Astrocyte (in vitro differentiated cells and primary cell): Measurements from ENCODE around the gene SYT5. TPM values are rescaled to one million over a fixed set of nuclear protein-coding genes. Genes with fewer than 3 reads are reported as not detected.

ENCODE experiments used
- DNase-seq: peaks from one replicate; pipeline ENCODE4 v3.0.0-alpha.2; 2010; ENCODE audit warnings: low read depth
- FAIRE-seq: peaks from 2 replicates; lab custom pipeline; 2011; peaks lifted over from hg19 to GRCh38; lab: Jason Lieb, UNC
- H2AFZ ChIP-seq: 2 replicates; pipeline ENCODE4 v1.6.0; 2012; ENCODE audit warnings: low read depth, low read length, inconsistent platforms
- H3K27ac ChIP-seq: 2 replicates; pipeline ENCODE4 v1.5.1; 2011; ENCODE audit warnings: low read depth, low read length, inconsistent platforms
- H3K27me3 ChIP-seq: 2 replicates; pipeline ENCODE4 v1.6.0; 2011; ENCODE audit warnings: low read length, inconsistent platforms; ENCODE audit not compliant: insufficient read depth
- H3K36me3 ChIP-seq: 2 replicates; pipeline ENCODE4 v1.5.1; 2011; ENCODE audit warnings: low read length, inconsistent platforms; ENCODE audit not compliant: insufficient read depth
- H3K4me1 ChIP-seq: 2 replicates; pipeline ENCODE4 v1.5.1; 2011; ENCODE audit warnings: low read length, inconsistent platforms; ENCODE audit not compliant: insufficient read depth
- H3K4me2 ChIP-seq: 2 replicates; pipeline ENCODE4 v1.6.0; 2012; ENCODE audit warnings: low read length, inconsistent platforms
- H3K4me3 ChIP-seq: 2 replicates; pipeline ENCODE4 v1.5.1; 2011; ENCODE audit warnings: low read depth, mild to moderate bottlenecking, low read length, inconsistent platforms; ENCODE audit not compliant: insufficient read depth
- H3K79me2 ChIP-seq: 2 replicates; pipeline ENCODE4 v1.6.0; 2012; ENCODE audit warnings: mild to moderate bottlenecking, low read length, inconsistent platforms; ENCODE audit not compliant: insufficient read depth
- H3K9ac ChIP-seq: 2 replicates; pipeline ENCODE4 v1.6.0; 2012; ENCODE audit warnings: mild to moderate bottlenecking, low read length, inconsistent platforms
- H3K9me3 ChIP-seq: 2 replicates; pipeline ENCODE4 v1.5.1; 2012; ENCODE audit warnings: low read depth, mild to moderate bottlenecking, low read length, inconsistent platforms; ENCODE audit not compliant: insufficient read depth
- H4K20me1 ChIP-seq: 2 replicates; pipeline ENCODE4 v1.6.0; 2012; ENCODE audit warnings: low read length, inconsistent platforms; ENCODE audit not compliant: insufficient read depth
- H3K27ac Mint-ChIP-seq: one replicate; pipeline ENCODE4 v1.8.0; 2021; ENCODE audit warnings: mild to moderate bottlenecking, mixed read lengths; ENCODE audit not compliant: unreplicated experiment
- H3K27me3 Mint-ChIP-seq: one replicate; pipeline ENCODE4 v1.8.0; 2021; ENCODE audit warnings: low read depth, mixed read lengths; ENCODE audit not compliant: unreplicated experiment
- H3K36me3 Mint-ChIP-seq: one replicate; pipeline ENCODE4 v1.8.0; 2021; ENCODE audit warnings: low read depth, mixed read lengths; ENCODE audit not compliant: unreplicated experiment
- H3K4me1 Mint-ChIP-seq: one replicate; pipeline ENCODE4 v1.8.0; 2021; ENCODE audit warnings: low read depth, mixed read lengths; ENCODE audit not compliant: unreplicated experiment
- H3K4me3 Mint-ChIP-seq: one replicate; pipeline ENCODE4 v1.8.0; 2021; ENCODE audit warnings: mild to moderate bottlenecking, moderate library complexity, mixed read lengths; ENCODE audit not compliant: unreplicated experiment
- H3K9me3 Mint-ChIP-seq: one replicate; pipeline ENCODE4 v1.8.0; 2021; ENCODE audit warnings: mild to moderate bottlenecking, mixed read lengths; ENCODE audit not compliant: unreplicated experiment
- EZH2 ChIP-seq: IDR thresholded peaks from 2 replicates; pipeline ENCODE4 v1.6.1; 2012; ENCODE audit warnings: mild to moderate bottlenecking, low read length, inconsistent platforms; ENCODE audit not compliant: insufficient read depth
- total RNA-seq: library from RNA; stranded (reverse); gene quantifications from 2 replicates; pipeline ENCODE4 v1.2.1, GENCODE V29; 2021
- TF ChIP-seq, protein P1 (sequence below): IDR thresholded peaks from 2 replicates; pipeline ENCODE4 v1.5.1; 2011; ENCODE audit warnings: low read depth, mild to moderate bottlenecking, inconsistent platforms, low read length, moderate library complexity; ENCODE audit not compliant: insufficient read depth

Gene SYT5
- total RNA-seq, 1 donor from 2014 or later = 1.1 TPM

DNA sequence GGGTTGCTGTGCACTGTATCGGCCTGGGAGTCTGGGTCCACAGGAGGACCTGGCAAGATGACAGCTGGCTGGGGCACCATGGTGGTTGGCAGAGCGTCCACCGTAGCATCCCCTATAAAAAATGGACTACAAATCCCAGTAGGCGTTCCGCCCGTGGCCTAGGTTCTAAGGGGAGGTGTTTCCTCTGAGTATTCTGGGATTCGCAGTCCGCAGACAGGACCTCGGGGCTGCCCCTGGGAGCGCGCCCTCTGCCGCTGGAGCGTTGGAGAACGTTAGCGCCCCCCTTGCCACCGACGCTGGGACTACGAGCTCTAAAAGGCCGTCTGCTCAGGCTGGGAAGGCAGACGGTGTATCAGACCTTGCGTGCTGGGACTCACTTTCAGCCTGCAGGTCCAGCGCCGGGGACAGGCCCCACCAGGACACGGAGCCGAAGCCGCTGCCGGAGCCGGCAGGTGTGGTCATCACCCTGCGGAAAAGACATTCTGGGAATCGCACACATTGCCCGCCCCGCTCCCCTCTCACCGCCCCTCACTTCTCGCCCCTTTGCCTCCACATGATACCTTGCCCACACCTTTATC, 14.0 kb downstream of the SYT5 start:
- peaks cover 5% of the 10 kb centered on the region for H3K4me1 ChIP-seq
- H3K4me1 Mint-ChIP-seq = no peaks in the 10 kb centered on the region
- peak overlapping the region; percentile 59 for H3K4me3 ChIP-seq
- H3K4me2 ChIP-seq = peak overlapping the region; percentile 93
- H3K27ac Mint-ChIP-seq = peak overlapping the region; percentile 93
- no peak overlapping the region for H3K27ac ChIP-seq
- peak overlapping the region; percentile 98 for H3K4me3 Mint-ChIP-seq
- H3K36me3 ChIP-seq = no peaks in the 10 kb centered on the region
- TF ChIP-seq, protein P1, sequence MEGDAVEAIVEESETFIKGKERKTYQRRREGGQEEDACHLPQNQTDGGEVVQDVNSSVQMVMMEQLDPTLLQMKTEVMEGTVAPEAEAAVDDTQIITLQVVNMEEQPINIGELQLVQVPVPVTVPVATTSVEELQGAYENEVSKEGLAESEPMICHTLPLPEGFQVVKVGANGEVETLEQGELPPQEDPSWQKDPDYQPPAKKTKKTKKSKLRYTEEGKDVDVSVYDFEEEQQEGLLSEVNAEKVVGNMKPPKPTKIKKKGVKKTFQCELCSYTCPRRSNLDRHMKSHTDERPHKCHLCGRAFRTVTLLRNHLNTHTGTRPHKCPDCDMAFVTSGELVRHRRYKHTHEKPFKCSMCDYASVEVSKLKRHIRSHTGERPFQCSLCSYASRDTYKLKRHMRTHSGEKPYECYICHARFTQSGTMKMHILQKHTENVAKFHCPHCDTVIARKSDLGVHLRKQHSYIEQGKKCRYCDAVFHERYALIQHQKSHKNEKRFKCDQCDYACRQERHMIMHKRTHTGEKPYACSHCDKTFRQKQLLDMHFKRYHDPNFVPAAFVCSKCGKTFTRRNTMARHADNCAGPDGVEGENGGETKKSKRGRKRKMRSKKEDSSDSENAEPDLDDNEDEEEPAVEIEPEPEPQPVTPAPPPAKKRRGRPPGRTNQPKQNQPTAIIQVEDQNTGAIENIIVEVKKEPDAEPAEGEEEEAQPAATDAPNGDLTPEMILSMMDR = peak; percentile 60
- no peak for TF ChIP-seq EZH2
- peaks cover 2% of the 10 kb centered on the region for H3K36me3 Mint-ChIP-seq
- peak overlapping the region; percentile 16 for H3K9ac ChIP-seq
- H3K79me2 ChIP-seq = no peaks in the 10 kb centered on the region
- no peaks in the 10 kb centered on the region for H3K9me3 Mint-ChIP-seq
- no peaks in the 10 kb centered on the region for H3K9me3 ChIP-seq
- peak overlapping the region; percentile 88 for H2AFZ ChIP-seq
- FAIRE-seq = no peak
- H3K27me3 ChIP-seq = peaks cover 22% of the 10 kb centered on the region
- peak; percentile 34 for DNase-seq
- no peaks in the 10 kb centered on the region for H4K20me1 ChIP-seq
- H3K27me3 Mint-ChIP-seq = peaks cover 31% of the 10 kb centered on the region

DNA sequence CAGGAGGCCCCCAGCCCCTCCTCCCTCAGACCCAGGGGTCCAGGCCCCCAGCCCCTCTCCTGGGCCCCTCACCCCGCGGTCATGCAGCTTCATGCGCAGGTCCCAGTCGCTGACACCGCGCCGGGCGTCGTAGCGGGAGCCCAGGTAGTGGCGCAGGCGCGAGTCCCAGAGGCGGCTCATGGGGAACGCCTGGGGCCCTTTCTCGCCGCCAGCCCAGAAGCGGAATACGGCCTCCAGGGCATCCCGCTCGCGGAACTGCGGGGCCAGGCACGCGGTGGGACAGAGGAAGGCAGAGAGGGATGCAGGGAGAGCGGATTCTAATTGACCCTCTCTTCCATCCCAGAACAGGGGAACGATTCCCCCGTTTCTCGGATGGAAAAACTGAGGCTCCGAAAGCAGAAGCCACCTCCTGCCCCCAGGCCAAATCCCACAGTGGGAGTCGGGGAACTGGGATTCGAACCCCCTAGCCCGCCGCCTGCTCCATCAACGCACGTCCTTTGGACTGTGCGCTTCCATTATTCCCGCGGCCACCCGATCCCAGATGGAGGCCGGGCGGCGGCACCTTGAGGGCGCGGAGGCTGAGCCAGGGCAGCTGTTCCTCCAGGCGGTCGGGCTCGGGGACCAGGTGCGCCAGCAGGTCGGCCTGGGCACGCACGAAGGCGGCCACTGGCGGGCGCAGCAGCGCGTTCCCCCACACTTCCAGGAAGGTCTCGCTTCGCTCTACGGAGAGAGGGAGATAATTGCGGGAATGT, 18.3 kb downstream of the SYT5 start:
- peaks cover 3% of the 10 kb centered on the region for H3K4me1 Mint-ChIP-seq
- no peaks in the 10 kb centered on the region for H3K9me3 ChIP-seq
- H3K36me3 Mint-ChIP-seq = peaks cover 2% of the 10 kb centered on the region
- FAIRE-seq = no peak
- no peaks in the 10 kb centered on the region for H4K20me1 ChIP-seq
- H3K4me3 Mint-ChIP-seq = no peak overlapping the region
- H3K4me2 ChIP-seq = no peak overlapping the region
- no peak overlapping the region for H3K27ac Mint-ChIP-seq
- no peaks in the 10 kb centered on the region for H3K36me3 ChIP-seq
- TF ChIP-seq EZH2 = peak; percentile 38
- TF ChIP-seq, protein P1 = no peak
- peaks cover 7% of the 10 kb centered on the region for H3K4me1 ChIP-seq
- H3K4me3 ChIP-seq = no peak overlapping the region
- H3K9me3 Mint-ChIP-seq = no peaks in the 10 kb centered on the region
- no peak for DNase-seq
- no peak overlapping the region for H3K27ac ChIP-seq
- peaks cover 12% of the 10 kb centered on the region for H3K27me3 ChIP-seq
- H3K27me3 Mint-ChIP-seq = peaks cover 26% of the 10 kb centered on the region
- no peak overlapping the region for H3K9ac ChIP-seq
- H2AFZ ChIP-seq = no peak overlapping the region
- no peaks in the 10 kb centered on the region for H3K79me2 ChIP-seq

DNA sequence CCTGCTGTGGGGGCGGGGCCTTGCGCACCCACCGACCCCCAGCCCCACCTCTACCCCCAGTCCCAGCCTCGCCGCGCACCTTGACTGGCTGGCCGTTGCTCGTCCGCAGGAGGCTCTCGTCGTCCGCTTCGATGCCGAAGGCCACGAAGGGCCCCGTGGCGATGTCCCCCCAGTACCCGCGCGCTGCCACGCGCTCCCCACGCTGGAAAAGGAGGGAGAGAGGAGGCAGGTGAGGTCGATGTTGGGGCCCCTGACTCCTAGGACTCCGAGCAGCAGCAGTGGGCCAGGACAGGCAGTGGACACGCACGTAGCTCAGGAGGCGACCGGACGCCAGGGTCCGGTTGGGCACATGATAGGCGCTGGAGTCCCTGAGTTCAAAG, 19.1 kb downstream of the SYT5 start:
- H3K4me1 Mint-ChIP-seq = peaks cover 3% of the 10 kb centered on the region
- H3K27me3 ChIP-seq = peaks cover 16% of the 10 kb centered on the region
- H3K36me3 Mint-ChIP-seq = peaks cover 2% of the 10 kb centered on the region
- H3K4me3 ChIP-seq = no peak overlapping the region
- no peak overlapping the region for H2AFZ ChIP-seq
- H3K27ac Mint-ChIP-seq = no peak overlapping the region
- H3K9me3 ChIP-seq = no peaks in the 10 kb centered on the region
- FAIRE-seq (no peak), DNase-seq (no peak)
- H3K9ac ChIP-seq = no peak overlapping the region
- peaks cover 6% of the 10 kb centered on the region for H3K4me1 ChIP-seq
- TF ChIP-seq EZH2 = peak; percentile 70
- TF ChIP-seq, protein P1 = no peak
- no peaks in the 10 kb centered on the region for H3K36me3 ChIP-seq
- H3K9me3 Mint-ChIP-seq = no peaks in the 10 kb centered on the region
- no peak overlapping the region for H3K27ac ChIP-seq
- no peaks in the 10 kb centered on the region for H4K20me1 ChIP-seq
- no peak overlapping the region for H3K4me2 ChIP-seq
- peaks cover 30% of the 10 kb centered on the region for H3K27me3 Mint-ChIP-seq
- H3K79me2 ChIP-seq = no peaks in the 10 kb centered on the region
- no peak overlapping the region for H3K4me3 Mint-ChIP-seq
